Embryonic facial prominence (tissue), 1 donor: ENCODE data around the gene OSBPL7.
A peak's percentile ranks its signal among the peaks of the same experiment; 100 is the strongest.

Experiments
- DNase-seq: peaks from one replicate; pipeline ENCODE4 v3.0.0-alpha.2; 2016; ENCODE audit errors: extremely low spot score

OSBPL7 gene

DNA sequence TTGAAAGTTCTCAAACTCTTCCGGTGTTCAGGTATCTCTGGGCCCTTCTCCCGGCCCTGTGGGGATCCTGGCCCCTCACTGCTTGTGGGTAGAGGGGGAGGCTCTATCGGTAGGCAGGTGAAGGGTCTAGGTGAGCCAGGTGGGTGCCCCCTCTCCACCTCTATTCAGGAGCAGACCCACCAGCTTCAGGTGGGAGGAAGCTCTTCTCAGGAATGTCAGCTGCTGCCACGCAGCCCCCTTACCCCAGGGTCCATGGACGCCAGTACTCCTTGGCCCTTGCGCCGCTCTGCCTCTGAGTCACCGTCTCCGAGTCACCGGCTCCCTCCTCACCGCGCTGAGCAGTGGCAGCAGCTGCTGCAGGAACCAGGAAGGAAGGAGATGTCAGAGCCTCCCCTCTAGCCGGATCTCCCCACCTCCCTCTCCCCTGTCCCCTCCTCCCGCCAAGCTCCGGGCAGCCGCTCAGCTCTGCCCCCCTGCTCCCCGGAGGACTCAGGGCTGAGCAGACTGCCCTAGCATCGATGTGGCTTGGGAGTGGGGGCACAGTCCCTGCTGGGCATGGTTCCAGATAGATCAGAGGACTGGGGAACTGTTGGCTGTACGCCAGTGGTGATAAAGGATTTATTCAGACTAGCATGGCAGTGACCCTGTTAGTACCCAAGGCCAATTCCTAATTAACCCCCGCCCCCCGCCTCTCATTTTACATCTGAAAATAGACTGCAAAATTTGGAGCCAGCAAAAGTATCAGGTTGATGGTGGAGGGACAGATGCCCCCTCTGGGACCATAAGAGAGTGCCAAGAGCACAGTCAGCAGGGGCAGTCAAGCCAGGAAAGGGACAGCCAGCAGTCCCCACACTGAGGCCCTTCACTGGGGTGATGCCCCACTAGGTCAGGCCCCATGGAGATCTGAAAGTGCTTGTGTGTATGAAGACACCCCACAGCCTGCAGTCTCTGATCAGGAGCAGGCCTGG, at the start of gene OSBPL7:
TSS of gene OSBPL7 (minus strand) at position 371 of the 968 bp plus-strand sequence. CDS start 1,516 bp downstream, outside the sequence.
- DNase-seq, result peak; percentile 46

DNA sequence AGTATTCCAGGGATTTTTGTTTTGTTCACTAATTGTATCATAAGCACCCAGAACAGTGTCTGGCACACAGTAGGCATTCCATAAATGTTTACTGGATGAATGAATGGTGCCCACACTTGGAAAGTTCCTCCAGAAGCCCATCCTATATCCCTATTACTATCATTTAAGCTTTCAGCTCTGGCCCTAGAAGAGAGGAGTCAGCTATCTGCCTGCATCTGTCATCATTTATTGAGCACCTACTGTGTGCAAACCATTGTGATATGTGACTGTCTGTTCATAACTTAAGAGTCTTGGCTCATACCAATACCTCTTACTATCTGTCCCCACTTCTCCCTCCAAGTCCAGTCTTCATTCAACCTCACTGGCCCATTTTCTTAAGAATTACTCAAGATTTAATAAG, 49.5 kb upstream of the OSBPL7 start:
- no peak for DNase-seq

- no peak for DNase-seq
These were observed 48.5 kb upstream of the OSBPL7 start for GRCh38 chr17:47870056-47870455.

DNA sequence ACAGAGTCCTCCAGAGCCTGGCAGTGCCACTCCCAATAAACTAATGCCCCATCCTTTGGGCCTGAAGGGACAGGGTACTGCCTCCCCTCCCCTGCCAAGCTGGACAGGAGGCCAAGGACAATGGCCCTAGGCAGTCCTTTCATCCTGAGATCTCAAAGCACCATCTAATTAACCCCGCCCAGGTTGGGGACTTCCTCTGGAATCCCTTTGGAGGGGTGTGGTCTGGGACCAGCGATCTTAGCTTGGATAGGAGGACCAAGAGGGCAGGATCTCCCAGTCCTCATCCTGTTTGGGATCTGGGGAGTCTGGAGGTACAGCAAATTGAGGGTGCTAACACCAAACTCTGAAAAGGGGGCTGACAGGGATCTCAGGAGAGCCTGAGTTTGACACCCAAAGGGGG, 47.5 kb upstream of the OSBPL7 start:
- DNase-seq, result no peak

DNA sequence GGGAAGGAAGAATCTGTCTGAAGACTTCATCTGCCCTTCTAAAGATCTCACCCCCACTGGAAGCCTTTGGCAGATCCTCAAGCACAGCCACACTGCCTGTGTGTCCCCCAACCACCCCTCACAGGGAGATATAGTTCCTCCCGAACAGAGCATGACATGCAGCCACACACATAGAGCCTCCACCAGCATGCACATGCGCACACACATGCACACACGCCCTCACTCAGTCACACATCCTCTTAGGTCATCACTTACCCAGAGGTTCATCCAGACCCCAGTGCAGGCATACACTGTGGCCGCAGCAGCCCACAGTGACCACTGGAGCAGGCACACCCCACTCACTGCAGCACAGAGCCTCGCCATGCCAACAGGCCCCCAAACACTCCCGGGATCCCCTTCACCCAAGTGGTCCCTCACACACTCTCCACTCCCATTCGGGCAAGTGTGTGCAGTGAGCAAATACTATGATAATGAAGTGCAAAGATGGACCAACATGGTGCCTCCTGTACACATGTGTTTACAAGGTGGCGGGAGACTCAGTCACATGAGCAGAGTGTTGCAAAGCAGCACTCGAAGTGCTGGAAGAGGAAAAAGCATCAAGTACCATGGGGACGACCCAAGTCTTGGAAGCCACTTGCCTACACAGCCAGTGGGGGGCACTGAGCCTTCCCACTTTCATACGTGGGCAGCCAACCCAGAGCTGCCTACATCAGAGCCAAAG, 46.4 kb upstream of the OSBPL7 start:
- DNase-seq, result no peak

DNA sequence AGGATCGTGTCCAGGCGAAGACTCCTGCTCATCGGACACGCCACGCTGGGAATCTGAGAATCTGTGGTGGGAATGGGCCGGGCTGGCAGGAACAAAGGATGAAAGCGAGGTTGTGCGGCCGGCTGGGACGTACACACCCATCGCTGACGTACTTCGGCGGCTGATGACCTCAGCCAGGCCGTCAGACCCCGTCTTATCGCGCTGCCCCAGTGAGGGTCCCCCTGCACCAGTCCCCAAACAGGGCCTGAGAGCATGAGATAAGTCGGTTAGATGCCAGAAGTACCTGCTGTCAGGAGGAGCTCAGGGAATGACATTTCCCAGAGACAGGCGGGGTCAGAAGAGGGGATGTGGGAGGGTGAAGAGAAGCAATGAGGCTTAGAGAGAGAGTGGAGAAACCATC, 45.3 kb upstream of the OSBPL7 start:
- DNase-seq, result no peak

- no peak for DNase-seq
These were observed 43.2 kb upstream of the OSBPL7 start for GRCh38 chr17:47864791-47865216.

DNA sequence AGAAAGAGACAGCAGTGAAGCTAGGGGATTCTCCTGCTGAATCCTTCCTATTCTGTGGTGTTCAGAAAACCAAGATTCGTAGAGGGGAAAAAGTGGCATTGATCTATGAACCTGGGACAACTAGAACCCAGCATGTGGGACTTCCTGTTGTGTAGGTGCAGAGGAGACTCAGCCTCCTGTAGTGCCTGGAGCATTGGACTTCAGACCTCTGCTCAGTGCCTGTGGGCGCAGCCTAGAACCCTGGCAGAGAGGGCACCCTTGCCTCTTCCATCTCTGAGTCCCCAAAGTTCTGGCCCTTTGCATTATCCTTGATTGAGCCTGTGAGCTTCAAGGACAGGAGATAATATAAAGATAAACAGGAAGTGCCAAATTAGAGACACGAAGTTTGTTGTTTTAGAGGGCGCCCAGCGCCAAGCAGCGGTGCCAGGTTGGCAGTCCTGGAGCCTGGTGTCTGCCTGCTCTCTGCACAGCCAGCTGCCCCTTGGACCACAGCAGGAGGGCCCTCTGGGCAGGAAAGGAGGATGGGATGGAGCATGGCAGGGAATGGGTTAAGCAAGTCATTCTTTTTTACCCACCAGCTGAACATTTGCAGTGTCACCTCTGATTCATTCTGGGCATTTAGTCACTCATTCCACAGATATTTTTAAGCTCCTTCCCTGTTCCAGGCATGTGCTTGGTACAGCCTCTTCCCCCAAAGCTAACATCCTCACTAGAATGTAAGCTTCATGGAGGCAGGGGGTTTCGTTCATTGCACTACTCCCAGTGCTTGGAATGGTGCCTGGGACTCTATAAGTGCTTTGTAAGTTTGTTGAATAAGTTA, 41.2 kb upstream of the OSBPL7 start:
- DNase-seq, result no peak

DNA sequence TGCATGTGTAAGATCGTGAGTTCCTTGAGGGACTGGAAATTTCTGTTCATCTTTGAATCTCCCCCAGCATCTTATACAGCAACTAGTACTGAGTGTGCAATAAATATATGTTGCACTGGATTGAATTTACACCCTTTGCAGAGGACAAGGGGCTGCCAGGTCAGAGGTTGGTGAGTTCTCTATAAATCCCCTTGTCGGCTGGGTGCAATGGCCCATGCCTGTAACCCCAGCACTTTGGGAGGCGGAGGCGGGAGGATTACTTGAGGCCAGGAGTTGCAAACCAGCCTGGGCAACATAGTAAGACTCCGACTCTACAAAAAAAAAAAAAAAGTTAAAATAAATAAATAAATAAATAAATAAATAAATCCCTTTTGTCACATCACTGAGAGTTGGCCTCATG, 38.8 kb upstream of the OSBPL7 start:
- DNase-seq, result no peak

DNA sequence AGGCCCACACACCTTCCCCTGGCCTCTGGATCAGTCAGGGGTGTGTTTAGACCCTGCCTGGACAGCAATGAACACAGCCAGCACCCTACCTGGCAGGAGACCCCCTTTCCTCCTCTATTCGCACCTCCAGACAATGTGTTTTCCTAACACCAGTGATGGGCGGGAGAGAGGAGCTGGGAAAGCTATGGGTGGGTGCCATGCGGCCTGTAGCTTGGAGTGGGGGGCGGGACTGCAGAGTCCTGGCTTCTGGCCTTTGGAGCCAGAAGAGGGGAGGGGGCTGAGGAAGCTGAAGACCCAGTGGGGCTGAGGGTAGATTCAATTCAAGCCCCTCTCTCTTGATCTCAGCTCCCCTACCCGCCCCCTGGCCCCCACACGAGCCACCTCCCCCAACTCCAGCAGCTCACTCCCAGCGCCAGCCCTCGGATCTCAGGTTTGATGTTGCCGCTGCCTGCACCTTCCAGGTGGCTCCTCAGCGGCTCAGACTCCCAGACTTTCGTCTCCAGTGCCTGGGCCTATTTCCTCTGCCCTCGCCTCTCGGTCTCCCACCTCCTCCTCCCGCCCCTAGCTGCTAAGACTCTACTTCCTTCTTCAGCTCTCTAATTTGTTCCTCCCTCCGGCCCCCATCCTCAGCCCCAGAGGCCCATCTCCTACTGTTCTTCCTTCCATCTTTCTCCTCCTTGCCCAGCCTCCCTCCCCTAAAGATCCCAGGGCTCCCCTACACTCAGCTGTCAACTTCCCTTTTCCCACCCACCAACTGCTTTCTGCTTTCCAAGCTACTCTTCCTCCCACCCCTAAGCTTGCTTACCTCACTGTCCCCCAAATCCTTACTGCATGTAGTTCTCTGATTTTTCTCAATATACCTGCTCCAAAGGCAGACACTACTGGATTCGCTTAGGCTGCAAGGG, 36.2 kb upstream of the OSBPL7 start:
- no peak for DNase-seq

DNA sequence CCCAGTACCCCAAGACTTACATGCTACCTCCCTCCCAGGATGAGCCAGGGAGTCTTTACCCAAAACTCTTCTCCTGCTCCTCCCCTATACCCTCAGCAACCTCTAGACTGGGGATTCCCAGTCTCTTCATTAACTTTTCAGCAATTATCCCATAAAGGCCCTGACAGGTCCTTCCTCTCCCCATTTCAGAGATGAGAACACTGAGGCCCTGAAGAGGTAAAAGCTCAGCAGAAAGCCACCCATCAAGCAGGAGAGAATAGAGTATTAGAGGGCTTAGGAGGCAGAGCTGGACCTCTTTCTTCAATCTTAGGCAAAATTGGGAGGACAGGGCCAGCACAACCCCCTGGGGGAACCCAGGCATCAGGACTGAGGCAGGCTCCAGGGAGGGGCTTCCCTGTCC, 35.2 kb upstream of the OSBPL7 start:
- no peak for DNase-seq

GRCh38 chr17:47855737-47856136, 34.1 kb upstream of the OSBPL7 start:
- DNase-seq, result no peak

DNA sequence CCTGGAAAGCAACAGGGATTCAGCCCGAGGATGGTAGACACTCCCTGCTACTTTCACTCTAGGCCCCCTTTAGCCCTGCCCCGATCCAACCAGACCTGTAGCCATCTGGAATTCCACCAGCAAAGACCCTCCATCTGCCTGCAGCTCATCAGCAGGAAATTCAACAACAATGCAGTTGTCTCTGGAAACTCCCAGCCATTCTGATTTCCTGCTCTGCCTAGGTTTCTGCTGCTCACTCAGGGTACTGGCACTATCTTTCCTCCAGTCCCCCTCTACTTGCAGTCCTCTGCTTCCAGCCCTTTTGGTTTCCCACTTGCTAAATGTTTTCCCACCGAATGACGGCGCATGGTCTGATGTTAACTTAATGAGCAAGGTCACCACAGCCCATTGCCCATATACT, 32.0 kb upstream of the OSBPL7 start:
- no peak for DNase-seq

- no peak for DNase-seq
These were observed 30.7 kb upstream of the OSBPL7 start for GRCh38 chr17:47852113-47852949.

DNA sequence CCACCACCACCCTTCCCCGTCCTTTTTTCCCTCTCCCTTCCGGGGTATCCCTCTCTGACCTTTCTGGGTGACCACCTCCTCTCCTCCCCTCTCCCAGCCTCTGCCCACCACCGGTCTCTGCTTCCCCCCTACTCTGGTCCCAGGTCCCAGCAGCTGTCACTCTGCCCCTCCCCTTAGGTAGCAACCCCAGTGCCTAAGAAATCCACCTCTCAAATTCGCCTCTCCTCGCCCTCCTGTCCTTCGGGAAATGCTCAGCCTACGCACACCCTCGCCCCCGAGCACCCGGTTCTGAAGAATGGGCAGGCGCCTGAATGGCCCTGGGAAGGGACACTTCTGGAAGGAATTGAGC, 30.1 kb upstream of the OSBPL7 start:
- no peak for DNase-seq

GRCh38 chr17:47850692-47851573, 29.3 kb upstream of the OSBPL7 start, which contains the start of gene SP6:
Gene SP6, minus strand, starts transcription at chr17:47851163. Its CDS starts 2,734 bp downstream, at chr17:47848429.
- no peak for DNase-seq

- no peak for DNase-seq
These were observed 28.7 kb upstream of the OSBPL7 start for GRCh38 chr17:47850373-47850691.

DNA sequence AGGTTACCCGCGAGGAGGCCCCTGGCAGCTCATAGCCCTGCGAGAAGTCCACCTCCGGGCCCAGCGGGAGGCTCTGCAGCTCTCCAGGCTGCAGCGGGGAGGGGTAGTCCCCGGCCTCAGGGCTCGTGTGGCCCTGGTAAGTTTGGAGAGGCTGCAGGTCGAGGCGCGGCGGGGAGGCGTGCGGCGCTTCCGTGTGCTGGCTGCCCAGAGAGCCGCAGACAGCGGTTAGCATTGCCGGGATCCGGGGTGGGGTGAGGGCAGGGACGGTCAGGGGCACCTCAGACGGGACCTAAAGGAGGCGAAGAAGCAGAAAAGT, 26.6 kb upstream of the OSBPL7 start:
- DNase-seq, result no peak
